Epithelial cell of esophagus (primary cell): ENCODE data around the gene PSMD2.

ENCODE experiments used
- DNase-seq: peaks from one replicate; pipeline ENCODE4 v3.0.0; 2010; ENCODE audit warnings: low read depth
- H3K4me3 ChIP-seq: 2 replicates; pipeline ENCODE4 v1.5.1; 2011; ENCODE audit warnings: mild to moderate bottlenecking, low read length, control low read depth
- TF ChIP-seq, protein P1 (sequence below): IDR thresholded peaks from 2 replicates; pipeline ENCODE4 v1.5.1; 2011; ENCODE audit warnings: low read depth, mild to moderate bottlenecking, low read length, control low read depth, inconsistent platforms; ENCODE audit not compliant: insufficient read depth; ENCODE audit errors: missing control alignments

Gene PSMD2

DNA sequence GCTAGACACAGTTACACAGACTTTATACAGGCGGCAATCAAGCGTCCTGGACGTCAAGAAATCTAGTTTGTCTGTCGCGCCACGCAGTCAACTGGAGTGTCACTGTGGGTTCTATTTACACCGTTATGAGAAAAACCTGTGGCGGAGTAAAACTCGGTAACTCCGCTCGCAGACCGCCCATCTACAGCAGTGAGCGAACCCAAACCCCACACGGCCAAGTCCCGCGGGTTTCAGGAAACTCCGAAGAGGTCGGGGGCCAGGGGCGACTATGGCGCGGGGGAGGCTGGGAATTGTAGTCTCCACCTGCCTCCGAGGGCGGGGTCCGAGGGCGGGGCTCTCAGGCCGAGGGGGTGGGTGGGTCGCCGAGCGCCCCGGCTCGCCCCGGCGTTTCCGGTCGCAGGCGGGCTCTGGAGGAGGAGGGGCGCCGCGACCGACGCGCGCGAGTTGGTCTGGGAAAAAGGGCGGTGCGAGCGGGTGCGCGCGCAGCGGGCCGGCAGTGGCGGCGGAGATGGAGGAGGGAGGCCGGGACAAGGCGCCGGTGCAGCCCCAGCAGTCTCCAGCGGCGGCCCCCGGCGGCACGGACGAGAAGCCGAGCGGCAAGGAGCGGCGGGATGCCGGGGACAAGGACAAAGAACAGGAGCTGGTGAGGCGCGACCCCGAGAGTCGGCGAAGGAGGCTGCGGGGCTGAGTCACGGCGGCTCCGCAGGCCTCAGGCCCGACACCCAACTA lies at the start of gene PSMD2:
TSS of gene PSMD2 (plus strand) at position 483 of the 729 bp plus-strand sequence. CDS start at position 509, 26 bp downstream.
- peak; percentile 97 for DNase-seq
- TF ChIP-seq, protein P1, sequence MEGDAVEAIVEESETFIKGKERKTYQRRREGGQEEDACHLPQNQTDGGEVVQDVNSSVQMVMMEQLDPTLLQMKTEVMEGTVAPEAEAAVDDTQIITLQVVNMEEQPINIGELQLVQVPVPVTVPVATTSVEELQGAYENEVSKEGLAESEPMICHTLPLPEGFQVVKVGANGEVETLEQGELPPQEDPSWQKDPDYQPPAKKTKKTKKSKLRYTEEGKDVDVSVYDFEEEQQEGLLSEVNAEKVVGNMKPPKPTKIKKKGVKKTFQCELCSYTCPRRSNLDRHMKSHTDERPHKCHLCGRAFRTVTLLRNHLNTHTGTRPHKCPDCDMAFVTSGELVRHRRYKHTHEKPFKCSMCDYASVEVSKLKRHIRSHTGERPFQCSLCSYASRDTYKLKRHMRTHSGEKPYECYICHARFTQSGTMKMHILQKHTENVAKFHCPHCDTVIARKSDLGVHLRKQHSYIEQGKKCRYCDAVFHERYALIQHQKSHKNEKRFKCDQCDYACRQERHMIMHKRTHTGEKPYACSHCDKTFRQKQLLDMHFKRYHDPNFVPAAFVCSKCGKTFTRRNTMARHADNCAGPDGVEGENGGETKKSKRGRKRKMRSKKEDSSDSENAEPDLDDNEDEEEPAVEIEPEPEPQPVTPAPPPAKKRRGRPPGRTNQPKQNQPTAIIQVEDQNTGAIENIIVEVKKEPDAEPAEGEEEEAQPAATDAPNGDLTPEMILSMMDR: no peak
- H3K4me3 ChIP-seq: peak within 1 kb of the TSS; percentile 93

DNA sequence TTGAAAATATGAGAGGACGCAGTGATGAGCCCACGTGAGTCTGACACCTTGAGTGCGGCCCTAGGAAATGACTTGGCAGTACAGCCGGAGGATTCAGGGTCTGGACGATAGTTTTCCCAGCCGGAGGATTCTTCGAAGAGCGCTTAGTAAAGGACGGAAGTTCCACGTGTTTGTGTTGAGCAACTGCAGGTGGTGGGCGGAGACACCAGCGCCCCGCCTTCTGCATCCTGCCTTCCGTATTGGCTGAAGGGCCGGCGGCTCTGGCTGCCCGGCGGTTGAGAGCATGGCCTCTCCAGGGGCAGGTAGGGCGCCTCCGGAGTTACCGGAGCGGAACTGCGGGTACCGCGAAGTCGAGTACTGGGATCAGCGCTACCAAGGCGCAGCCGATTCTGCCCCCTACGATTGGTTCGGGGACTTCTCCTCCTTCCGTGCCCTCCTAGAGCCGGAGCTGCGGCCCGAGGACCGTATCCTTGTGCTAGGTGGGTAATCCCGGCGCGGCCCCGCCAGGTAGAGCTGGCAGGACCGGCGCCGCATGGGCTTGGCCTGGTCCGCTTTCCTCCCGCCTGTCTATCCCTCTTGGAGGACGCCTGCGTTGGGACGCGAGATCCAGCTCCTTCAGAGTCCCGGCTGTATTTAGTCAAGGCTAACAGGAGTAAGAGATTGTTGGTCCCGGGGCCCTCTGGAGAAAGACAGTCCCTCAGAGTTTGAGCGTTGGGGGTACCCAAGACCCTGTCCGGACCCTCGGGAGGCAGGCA lies 49.5 kb upstream of the PSMD2 start, which contains the start of gene EEF1AKMT4:
TSS of gene EEF1AKMT4 (plus strand) at position 261 of the 755 bp plus-strand sequence. CDS start at position 284, 23 bp downstream.
- TF ChIP-seq, protein P1: peak; percentile 32
- peak within 1 kb of the TSS; percentile 74 for H3K4me3 ChIP-seq
- peak; percentile 99 for DNase-seq

DNA sequence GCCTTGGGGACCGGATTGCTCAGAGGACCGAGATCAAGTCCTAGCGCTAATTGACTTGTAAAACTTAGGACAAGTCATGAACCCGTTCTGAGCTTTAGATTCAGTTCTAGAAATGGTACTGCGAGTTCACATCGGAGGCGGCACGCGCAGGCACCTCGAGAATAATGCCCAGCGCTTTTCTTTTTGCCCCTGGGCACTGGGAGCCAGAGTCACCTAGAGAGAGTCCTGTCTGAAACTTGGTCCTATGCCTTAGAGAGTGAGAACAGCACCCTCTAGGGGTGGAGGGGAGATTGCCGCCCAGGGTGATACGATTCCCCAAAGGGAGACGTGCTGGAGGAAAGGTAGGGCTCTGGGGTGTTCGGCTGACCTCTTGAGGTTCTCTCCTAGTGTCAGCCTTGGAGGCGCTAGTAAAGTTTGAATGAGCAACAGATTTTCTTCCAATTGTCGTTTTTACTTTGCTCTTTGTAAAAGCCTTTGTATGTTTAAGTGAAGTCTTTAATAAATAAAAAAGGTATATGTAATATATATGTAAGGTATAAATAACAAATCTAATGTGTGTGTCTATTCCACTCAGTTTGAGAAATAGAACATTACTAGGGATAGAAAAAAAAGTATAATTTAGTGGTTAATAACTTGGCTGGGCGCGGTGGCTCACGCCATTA lies 48.7 kb upstream of the PSMD2 start:
- TF ChIP-seq, protein P1: peak; percentile 98
- H3K4me3 ChIP-seq: peak overlapping the region; percentile 74
- peak; percentile 94 for DNase-seq

DNA sequence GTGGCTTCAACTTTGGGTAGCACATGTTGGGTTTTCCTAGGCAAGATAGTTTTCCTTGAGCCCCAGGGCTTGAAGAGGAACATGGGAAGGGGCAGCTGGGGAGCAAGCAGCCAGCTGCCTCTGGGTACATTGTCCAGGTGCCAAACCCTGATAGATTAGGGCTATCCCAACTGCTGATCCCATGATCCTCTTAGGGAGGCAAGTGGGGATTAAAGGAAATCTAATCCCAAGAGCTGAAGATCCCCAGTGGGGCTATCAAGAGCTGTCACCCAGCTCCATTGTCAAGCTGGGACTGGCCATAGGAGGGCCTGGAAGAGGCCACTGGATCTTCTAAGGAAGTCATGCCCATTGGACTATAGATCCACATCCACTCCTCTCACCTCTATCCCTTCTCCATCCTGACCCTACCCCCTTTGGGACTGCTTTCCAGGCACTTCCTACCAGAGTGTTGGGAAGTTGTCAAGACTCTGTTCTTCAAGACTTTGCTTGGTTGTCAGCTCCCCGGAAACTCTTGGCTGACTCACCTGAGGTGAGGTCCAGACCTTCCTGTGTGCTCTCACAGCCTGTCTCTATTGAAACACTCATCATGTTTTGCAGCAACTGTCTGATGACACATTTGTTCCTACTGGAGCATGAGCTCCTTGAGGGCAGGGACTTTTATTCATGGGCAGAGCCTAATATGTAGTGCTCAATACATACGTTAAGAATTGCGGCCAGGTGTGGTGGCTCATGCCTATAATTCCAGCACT lies 43.6 kb upstream of the PSMD2 start:
- DNase-seq: peak; percentile 91
- TF ChIP-seq, protein P1: no peak

DNA sequence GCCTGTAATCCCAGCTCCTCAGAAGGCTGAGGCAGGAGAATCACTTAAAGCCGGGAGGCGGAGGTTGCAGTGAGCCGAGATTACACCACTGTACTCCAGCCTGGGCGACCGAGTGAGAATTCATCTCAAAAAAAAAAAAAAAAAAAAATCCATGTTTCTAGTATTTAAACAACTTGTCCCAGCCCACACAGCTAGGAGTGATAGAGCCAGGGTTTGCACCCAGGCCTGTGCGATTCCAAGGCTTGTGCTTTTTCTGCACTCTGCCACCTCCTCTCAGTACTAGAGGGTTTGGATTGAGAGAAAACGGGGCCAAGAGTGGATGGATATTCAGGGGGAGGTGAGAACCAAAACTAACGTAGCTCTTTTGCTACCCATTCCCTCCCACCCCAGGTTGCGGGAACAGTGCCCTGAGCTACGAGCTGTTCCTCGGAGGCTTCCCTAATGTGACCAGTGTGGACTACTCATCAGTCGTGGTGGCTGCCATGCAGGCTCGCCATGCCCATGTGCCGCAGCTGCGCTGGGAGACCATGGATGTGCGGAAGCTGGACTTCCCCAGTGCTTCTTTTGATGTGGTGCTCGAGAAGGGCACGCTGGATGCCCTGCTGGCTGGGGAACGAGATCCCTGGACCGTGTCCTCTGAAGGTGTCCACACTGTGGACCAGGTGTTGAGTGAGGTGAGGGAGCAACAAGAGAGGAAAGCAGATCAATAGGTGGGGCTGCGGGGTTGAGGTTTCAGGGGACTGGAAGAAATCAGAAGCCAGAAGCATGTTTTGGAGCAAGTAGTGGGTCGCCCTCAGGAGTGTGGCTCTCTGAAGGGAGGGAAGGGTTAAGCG lies 41.7 kb upstream of the PSMD2 start:
- DNase-seq: no peak
- TF ChIP-seq, protein P1: no peak

More for the DNA sequence above, 43.6 kb upstream of the PSMD2 start:
- no peak overlapping the region for H3K4me3 ChIP-seq

DNA sequence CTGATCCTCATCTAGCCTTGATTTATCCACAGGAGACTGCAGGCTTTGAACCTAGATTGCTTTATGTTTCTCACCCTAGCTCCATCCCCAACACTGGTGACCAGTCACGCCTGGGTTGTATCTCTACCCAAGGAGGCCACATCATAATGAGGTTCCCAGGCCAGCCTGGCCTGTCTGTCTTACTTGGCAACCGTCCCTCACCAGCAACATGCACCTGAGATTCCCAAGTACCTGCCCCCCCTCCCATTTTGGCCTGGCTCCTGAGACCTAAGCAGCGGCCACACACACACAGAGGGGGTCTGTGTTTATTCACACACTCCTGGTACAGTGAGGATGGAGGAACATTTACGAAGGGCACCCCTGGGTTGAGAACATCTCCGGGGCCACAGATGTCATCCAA lies 40.1 kb upstream of the PSMD2 start:
- H3K4me3 ChIP-seq: no peak overlapping the region
- TF ChIP-seq, protein P1: no peak
- DNase-seq: no peak

More for the DNA sequence above, 41.7 kb upstream of the PSMD2 start:
- no peak overlapping the region for H3K4me3 ChIP-seq
